Neutrophil (primary cell): ENCODE measurements around the gene C1QTNF7.

Source experiments
- H3K27ac ChIP-seq: fragments of 200-600 bp; sonication (generic); 2 replicates; pipeline ENCODE4 v1.5.1; 2016; ENCODE audit warnings: mild to moderate bottlenecking, moderate library complexity
- H3K27me3 ChIP-seq: fragments of 200-600 bp; sonication (generic); 2 replicates; pipeline ENCODE4 v1.6.0; 2016; ENCODE audit warnings: mild to moderate bottlenecking
- H3K36me3 ChIP-seq: fragments of 200-600 bp; sonication (generic); 2 replicates; pipeline ENCODE4 v1.5.1; 2017
- H3K4me1 ChIP-seq, 2 experiments: fragments of 200-600 bp in 1 of 2; sonication (generic) in 1 of 2; 1 replicate in 1 of 2; 2 replicates in 1 of 2; pipeline versions ENCODE4 v1.5.1 to v1.6.1; 2013 to 2016; ENCODE audit warnings: low read depth in 1 of 2, low read length in 1 of 2, mild to moderate bottlenecking in 1 of 2, moderate library complexity in 1 of 2; ENCODE audit not compliant: control insufficient read depth in 1 of 2, insufficient read depth in 1 of 2
- H3K4me3 ChIP-seq, 2 experiments: fragments of 200-600 bp in 1 of 2; sonication (generic) in 1 of 2; 1 replicate in 1 of 2; 2 replicates in 1 of 2; pipeline ENCODE4 v1.5.1; 2013 to 2016; ENCODE audit warnings: low read depth in 1 of 2, low read length in 1 of 2, mild to moderate bottlenecking in 1 of 2, moderate library complexity in 1 of 2
- H3K9me3 ChIP-seq: fragments of 200-600 bp; sonication (generic); 2 replicates; pipeline ENCODE4 v1.5.1; 2016
- CTCF ChIP-seq: fragments of 200-600 bp; sonication (generic); IDR thresholded peaks from 2 replicates; pipeline ENCODE4 v1.5.1; 2016; ENCODE audit warnings: antibody characterized with exemption

C1QTNF7 gene

DNA sequence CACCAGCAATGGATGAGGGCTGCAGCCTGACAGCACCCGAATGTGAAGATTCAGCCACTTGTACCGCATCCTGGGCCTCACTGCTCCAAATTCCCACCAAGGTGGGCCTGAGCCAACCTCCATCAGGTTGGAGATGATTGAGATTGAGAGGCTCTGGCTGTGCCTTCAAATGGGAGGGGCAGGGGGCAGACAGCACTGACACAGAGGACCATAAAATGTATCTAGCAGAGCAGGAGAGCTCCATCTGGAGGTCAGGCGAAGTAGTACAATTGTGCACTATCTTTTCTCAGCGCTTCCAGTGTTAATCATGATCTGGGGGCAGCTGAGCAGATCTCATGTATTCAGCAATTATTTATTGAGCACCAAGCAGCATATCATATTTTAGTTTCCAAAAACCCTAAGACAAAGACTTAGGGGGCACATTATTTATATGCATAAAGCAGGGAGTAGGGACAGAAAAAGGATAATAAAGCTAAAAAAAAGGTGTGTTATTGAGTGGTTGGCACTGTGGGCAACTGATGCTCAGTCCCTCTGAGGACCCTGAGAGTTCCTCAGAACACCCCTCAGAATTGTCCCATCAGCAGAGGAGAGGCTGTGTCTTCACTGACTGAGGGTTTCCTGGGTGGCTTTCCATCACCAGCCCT is 31.6 kb upstream of the C1QTNF7 start:
- Histone ChIP-seq H3K27me3 (no peaks in the 10 kb centered on the region), H3K9me3 (no peaks in the 10 kb centered on the region), H3K36me3 (no peaks in the 10 kb centered on the region), H3K27ac (no peak overlapping the region), H3K4me1 (peaks cover 19 to 20% of the 10 kb centered on the region in 2 experiments), H3K4me3 (no peak overlapping the region)
- TF ChIP-seq CTCF: peak; percentile 73

- TF ChIP-seq CTCF: no peak
- H3K4me1 ChIP-seq: peaks cover 34 to 36% of the 10 kb centered on the region in 2 experiments
- no peaks in the 10 kb centered on the region for H3K27me3 ChIP-seq
- no peaks in the 10 kb centered on the region for H3K9me3 ChIP-seq
- H3K27ac ChIP-seq: no peak overlapping the region
- H3K4me3 ChIP-seq: no peak overlapping the region
- H3K36me3 ChIP-seq: no peaks in the 10 kb centered on the region
Observed at GRCh38 chr4:15398001-15398400, 29.8 kb upstream of the C1QTNF7 start.

DNA sequence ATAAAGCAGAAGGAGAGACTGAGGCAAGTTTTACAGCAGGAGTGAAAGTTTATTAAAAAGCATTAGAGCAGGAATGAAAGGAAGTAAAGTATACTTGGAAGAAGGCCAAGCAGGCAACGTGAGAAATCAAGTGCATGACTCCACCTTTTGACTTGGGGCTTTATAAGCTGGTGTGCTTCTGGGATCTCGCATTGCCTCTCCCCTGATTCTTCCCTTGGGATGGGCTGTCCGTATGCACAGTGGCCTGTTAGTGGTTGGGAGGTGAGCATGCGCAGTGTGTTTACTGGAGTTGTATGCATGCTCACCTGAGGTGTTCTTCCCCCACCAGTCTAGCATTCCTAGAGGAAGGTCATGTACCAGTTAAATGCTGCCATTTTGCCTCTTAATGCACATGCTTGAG is 29.1 kb upstream of the C1QTNF7 start:
- no peaks in the 10 kb centered on the region for H3K27me3 ChIP-seq
- peaks cover 35 to 38% of the 10 kb centered on the region in 2 experiments for H3K4me1 ChIP-seq
- no peak overlapping the region for H3K4me3 ChIP-seq
- H3K9me3 ChIP-seq: no peaks in the 10 kb centered on the region
- no peak overlapping the region for H3K27ac ChIP-seq
- TF ChIP-seq CTCF: no peak
- no peaks in the 10 kb centered on the region for H3K36me3 ChIP-seq

GRCh38 chr4:15400226-15400625 is 27.6 kb upstream of the C1QTNF7 start:
- no peaks in the 10 kb centered on the region for H3K27me3 ChIP-seq
- TF ChIP-seq CTCF: no peak
- no peak overlapping the region for H3K4me3 ChIP-seq
- H3K4me1 ChIP-seq: peaks cover 35 to 38% of the 10 kb centered on the region in 2 experiments
- H3K9me3 ChIP-seq: no peaks in the 10 kb centered on the region
- peak overlapping the region; percentile 64 for H3K27ac ChIP-seq
- no peaks in the 10 kb centered on the region for H3K36me3 ChIP-seq

DNA sequence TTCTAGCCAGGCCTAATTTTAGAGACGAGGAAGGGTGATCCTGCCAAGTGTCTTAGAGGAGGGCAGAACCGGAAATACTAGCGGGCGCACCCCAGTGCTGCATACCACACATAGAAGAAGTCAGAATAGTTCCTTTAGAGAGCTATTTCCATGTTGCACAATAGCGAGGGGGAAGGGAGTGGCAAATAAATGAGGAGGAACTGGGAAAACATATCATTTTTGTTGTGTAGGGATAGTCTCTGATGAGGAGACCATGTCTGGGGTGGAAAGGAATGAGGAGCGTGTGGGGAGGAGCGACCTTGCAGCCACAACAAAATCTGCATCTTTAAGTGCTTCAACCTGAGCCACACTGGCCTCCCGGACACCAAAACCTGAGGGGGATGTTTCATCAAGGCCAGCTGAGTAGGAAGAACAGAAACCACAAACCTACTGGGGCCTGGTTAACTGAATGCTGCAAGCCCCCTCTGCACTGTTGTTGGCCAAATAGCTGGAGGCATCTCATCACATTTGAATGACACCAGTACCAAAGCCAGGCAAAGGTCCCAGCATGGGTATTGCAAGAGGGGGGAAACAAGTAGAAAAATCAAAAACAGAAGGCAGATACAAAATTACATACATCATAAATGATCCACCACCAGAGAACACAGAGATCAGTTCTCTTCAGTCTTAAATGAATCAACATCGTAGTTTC is 26.7 kb upstream of the C1QTNF7 start:
- H3K4me1 ChIP-seq: peaks cover 38 to 41% of the 10 kb centered on the region in 2 experiments
- H3K36me3 ChIP-seq: no peaks in the 10 kb centered on the region
- peak overlapping the region; percentile 6 to 12 for H3K4me3 ChIP-seq
- peak overlapping the region; percentile 64 for H3K27ac ChIP-seq
- TF ChIP-seq CTCF: peak; percentile 20
- H3K27me3 ChIP-seq: no peaks in the 10 kb centered on the region
- no peaks in the 10 kb centered on the region for H3K9me3 ChIP-seq
